NB4 (cell line): ENCODE measurements around the gene ARSB.

Experiments
- MYC ChIP-seq: IDR thresholded peaks from 2 replicates; pipeline ENCODE4 v1.6.1; 2011; ENCODE audit warnings: low read depth, low read length
- POLR2A ChIP-seq: IDR thresholded peaks from 2 replicates; pipeline ENCODE4 v1.6.1; 2011; ENCODE audit warnings: mild to moderate bottlenecking; ENCODE audit not compliant: insufficient read length; ENCODE audit errors: extremely low read depth
- TF ChIP-seq, protein P1 (sequence below): IDR thresholded peaks from 2 replicates; pipeline ENCODE4 v1.6.1; 2011; ENCODE audit warnings: low read depth, low read length

DNA sequence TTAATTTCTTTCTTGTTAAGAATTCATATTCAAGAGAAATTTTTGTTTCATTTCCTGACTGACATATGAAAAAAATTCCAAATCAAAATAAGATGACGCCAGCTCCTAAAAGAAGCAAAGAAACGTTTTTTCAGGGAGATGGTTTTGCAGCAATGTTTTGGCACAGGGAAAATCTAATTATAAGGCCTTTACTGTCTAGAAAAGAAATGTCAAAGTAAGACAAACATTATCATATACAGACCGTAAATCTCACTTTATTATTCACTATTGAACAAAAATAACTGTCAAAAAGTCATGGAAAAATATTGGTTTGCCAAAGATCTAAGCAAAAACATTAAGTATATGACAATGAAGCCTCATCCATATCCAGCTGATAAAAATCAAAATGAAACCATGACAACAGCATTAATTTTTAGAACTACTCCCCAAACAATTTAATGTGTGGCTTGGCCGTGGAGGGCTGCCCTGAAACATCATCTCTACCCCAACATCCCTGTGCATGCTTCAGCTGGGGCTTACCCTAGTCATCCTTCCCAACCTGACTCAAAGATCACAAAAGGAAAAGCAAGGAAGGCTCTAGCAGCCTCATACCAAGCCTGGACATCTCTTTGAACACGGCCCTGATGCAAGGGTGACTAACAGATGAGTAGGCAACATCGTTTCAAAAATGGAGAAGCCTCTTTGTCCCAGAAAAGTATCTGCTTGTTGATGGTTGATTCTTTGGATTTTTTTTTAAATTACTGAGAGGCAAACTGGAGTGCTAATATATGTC, 95.6 kb downstream of the ARSB start:
- TF ChIP-seq, protein P1, sequence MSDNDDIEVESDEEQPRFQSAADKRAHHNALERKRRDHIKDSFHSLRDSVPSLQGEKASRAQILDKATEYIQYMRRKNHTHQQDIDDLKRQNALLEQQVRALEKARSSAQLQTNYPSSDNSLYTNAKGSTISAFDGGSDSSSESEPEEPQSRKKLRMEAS = no peak
- TF ChIP-seq POLR2A (no peak), MYC (no peak)
